Activated CD4-positive, alpha-beta T cell treated with anti-CD3 and anti-CD28 coated beads, Interleukin-2, Interleukin-6, amounts not matched to agents 100 ng/mL and 50 ng/mL, durations not matched to agents 16 hours and 8 hours (primary cell): ENCODE data around the gene UBAC1.
A peak's percentile ranks its signal among the peaks of the same experiment; 100 is the strongest.
"Not testable (repeated sequence)": the region's sequence is repeated elsewhere in the genome, so short reads cannot be mapped to it uniquely, and the experiment has no call there.

ENCODE experiments used
- DNase-seq: peaks from one replicate; pipeline ENCODE4 v3.0.0-alpha.2; 2020

UBAC1 gene

DNA sequence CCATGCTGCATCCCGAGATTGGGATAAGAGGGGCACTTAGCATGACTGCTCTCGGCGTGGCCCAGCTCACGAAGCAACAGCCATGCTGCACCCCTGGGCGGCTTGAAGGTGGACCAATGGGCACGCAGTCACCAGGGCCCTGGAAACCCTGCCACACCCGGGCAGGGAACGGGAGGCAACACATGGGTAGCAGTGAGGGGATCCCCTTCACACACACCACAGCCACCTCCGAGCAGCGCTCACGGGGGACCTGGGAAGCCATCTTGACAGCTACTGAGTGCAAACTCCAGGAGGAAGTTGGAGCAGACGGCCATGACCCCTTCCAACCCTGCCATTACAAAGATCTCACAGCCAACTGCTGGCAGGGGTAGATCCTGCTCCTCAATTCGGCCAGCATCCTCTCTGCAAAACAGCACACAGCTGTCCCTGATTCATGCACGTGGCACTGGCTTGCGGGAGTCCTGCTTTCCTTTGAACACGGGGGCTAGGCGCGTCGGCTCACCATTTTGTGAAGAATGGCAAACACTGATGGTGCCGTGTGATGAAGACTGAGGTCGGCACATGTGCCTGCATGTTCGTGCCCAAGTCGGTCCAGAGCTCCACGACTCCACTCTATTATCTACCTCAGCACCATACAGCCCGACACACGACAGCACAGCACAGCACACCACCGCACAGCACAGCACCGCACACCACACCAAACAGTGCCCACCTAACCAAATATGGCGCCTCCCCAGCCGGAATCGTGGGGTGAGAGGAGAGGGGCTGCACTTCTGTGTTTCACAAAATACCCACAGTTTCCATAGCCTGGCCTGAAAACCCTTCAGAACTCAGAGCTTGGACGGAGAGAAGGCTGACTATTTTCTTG lies 5.0 kb downstream of the UBAC1 start:
- no peak for DNase-seq

DNA sequence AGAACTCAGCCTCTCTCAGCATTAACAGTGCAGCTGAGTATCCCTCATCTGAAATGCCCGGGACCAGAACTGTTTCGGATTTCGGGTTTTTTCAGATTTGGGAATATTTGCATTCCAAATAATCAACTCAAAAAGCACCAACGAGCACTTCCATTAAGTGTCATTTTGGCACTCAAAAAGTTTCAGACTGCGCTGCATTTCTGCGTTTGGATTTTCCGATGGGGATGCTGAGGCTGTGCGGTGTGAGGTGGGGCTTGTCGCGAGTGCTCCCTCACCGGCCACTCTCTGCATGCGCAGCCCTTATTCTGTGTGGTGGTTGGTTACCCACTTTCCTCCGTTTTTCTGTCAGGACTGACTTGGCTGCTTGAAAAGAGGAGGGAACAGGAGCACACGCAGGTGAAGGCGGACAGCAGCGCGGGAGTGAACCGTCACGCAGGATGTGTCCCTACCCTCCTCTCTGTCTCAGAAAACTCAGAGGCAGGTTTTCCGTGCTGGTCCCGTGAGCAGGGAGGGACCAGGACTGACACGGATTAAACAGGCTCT lies 8.4 kb downstream of the UBAC1 start:
- no peak for DNase-seq

DNA sequence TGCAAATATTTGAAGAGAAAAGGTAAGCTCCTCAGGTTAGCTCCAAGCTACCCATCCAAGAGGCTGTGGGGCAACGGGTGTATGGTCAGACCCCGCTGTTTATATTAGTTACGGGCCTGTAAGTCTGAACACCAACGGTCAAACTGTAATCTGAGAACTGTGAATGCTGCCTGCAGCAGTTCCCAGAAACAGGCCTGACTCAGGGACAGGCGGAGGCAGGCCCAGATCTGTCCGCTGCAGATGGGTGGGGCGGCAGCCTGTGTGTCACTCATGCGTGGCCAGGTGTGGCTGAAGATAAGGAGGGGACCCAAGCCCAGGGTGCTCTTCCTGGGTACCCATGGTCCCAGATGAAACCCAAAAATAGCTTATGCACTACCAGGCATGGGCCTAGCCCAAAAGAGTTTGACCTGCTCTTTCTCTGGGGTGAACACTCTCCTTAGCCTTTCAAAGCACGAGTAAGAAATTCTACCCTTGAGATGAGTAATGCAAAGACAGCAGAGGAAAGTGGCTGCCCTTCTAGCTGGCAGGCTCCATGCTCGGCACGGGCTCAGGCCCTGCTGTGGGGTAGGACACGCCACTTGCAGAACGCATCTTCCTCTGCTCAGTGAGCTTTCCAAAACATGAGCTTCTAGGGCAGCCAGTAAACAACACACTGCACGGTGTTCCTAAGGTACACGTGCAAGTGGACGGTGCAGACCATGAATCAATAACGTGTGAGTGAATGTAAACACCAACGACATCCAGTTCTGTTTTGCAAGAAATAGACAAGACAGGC lies 9.1 kb downstream of the UBAC1 start:
- no peak for DNase-seq

DNA sequence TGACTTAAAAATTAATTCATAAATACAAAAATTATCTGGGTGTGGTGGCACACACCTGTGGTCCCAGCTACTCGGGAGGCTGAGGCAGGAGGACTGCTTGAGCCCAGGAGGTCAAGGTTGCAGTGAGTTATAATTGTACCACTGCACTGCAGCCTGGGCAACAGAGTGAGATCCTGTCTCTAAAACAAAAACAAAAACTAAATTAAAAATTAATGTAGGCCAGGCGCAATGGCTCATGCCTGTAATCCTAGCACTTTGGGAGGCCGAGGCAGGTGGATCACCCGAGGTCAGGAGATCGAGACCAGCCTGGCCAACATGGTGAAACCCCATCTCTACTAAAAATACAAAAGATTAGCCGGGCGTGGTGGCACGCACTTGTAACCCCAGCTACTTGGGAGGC lies 9.9 kb downstream of the UBAC1 start:
- not testable (repeated sequence) for DNase-seq

DNA sequence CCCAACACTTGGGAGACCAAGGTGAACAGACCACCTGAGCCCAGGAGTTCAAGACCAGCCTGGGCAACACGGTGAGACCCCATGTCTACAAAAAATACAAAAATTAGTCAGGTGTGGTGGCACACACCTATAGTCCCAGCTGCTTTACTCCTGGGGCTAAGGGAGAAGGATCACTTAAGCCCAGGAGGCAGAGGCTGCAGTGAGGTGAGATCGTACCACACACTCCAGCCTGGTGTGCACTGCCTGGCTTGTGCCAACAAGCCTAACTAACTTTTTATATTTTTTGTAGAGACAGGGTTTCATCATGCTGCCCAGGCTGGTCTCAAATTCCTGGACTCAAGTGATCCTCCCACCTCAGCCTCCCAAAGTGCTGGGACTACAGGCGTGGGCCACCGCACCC lies 10.3 kb downstream of the UBAC1 start:
- not testable (repeated sequence) for DNase-seq

DNA sequence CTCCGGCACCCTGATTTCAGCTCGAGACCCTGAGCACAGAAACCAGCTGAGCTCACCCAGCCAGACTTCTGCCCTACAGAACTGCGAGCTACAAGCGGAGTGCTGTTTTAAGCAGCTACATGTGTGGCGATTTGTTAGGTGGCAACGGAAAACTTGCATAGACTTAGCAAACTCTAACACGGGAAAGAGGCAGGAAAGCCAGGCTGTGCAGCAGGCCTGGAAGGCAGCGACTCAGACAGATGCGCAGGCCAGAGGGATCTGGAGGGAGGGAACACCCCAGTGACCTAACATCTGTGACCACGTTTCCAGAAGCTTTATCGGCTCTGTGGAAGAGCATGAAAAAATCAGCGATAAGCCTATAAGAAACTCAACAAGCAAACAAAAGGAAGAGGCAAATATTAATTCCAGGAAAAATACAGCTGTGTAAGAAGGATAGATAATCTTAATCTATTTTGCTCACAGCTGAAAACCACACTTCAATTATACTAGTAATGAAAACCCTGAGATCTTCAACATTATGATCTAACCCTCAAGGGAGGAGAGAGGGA lies 11.0 kb downstream of the UBAC1 start:
- no peak for DNase-seq

DNA sequence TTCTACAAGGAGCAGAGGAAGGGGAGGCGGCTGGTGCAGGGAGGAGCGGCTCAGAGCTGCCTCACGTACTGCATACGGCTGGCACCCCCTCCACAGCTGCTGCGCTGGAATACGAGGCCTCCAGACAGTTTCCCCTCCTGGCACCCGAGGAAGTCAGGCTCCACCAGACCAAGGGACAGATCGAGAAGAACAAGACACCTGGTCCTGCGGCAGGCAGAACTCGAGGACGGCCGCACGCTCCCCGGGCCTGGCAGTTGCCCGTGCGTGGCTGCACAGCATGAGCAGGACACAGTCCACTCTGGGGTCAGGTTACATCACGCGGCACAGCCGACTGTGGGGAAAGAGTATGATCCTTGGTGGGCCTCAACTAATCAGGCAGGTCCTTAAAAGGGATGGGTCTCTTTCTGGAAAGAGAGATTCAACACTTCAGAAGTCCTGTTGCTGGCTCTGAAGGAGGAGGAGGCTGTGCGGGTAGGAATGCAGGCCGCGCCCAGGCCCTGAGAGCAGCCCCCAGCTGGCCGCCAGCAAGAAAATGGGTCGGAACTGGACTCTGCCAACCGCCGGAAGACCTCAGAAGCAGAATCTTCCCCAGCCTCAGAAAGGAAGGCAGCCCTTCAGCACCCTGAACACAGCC lies 11.6 kb downstream of the UBAC1 start:
- DNase-seq, result no peak

DNA sequence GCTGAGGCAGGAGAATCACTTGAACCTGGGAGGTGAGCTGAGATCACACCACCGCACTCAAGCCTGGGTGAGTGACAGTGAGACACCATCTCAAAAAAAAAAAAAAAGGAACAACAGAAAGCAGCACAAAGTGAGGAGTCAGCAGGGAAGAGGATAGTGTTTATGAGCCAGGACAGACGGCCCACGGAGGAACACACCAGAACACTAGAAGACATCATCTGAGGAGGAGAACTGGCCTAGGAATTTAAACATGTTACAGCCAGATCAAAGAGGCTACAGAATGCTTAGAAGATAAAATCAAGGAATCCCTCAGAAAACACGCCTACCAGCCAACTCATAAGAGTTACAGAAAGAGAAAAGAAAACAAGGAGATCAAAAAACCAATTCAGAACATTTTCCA lies 12.2 kb downstream of the UBAC1 start:
- DNase-seq, result no peak

DNA sequence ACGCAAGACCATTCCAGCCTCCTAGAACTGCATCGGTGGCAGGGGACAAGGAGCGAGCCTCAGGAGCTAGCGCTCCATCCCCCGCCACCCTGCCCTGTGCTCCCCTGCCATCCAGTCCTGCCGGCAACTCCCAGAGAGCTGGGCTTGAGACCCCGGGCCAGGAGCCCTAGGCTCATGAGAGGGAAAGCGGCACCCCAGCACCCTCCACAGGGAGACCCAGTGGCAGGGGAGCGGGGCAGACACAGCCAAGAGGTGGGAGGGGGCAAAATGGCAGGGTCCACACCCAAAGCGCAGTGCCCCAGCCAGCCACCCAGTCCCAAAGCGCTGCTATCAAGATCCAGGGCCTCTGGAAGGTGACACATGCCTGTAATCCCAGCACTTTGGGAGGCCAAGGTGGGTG lies 12.7 kb downstream of the UBAC1 start:
- no peak for DNase-seq

DNA sequence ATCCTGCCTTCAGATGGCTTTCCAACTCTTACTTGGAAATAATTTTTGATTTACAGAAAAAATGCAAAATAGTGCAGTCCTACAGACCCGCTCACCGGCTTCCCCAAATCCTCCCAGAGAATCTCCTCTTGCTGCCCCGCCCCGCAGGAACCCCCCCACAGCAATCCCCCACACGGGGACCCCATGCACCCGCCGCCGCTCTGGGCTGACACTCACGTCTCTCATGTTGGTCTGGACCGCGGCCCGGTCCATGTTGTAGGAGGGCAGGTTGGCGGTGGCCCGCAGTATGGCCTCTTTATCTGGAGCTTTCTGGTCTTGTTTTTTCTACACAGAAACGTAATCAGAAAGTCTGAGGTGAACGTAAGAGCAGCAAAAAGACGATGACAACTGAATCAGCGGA lies 13.6 kb downstream of the UBAC1 start:
- DNase-seq, result no peak

DNA sequence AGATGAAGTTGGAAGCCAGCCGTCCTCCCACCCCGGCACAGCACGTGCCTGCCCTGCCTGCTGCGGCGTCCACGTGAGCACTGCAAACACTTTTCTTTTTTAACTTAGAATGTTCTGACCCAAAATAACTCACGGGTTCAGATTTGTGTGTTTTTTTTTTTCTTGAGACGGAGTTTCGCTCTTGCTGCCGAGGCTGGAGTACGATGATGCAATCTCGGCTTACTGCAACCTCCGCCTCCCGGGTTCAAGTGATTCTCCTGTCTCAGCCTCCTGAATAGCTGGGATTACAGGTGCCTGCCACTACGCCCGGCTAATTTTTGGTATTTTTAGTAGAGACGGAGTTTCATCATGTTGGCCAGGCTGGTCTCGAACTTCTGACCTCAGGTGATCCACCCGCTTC lies 14.1 kb downstream of the UBAC1 start:
- DNase-seq, result not testable (repeated sequence)

DNA sequence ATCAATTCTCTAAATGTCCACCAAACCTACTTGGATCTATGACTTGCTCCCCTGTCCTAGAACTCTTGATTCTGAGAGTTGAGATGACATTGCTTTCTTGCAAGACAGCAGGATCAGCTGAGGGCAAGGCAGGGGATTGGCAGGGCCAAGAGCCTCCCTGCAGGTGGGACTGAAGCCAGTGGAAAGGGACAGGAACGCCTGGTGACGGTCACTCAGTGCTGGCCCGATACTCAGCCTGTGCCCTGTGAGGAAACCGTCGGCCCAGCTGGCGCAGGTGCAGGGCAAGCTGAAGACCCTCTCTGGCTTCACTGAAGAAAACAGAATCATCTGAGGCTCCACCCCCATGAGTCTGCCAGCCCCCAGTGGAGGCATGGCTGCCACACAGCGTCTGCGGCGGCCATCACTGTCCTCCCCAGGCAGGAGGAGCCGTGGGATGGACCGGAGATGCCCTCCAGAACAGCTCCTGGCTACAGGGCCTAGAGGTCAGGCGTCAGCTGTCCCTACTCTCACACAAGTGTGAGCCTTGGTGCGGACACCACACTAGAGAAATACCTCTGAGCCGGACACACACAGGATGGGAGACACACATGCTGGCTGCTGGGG lies 14.7 kb downstream of the UBAC1 start:
- no peak for DNase-seq

DNA sequence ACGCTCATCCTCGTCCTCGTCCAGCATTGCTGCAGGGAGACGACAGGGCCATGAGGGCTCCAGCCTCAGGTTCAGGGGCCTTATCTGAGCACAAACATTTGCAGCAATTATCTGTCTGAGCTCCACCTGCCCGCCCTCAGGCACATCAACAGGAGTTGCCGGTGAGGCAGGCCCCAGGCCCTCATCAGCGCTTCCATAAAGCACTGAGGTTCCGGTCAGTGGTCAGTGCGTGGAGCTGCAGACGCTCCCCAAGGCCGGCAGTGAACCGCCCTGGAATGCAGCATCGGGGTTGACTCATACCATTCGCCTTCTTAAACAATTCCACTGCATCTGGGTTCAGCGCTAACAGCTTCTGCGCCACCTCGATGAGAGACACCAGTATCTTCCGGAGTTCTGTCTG lies 15.2 kb downstream of the UBAC1 start:
- no peak for DNase-seq

DNA sequence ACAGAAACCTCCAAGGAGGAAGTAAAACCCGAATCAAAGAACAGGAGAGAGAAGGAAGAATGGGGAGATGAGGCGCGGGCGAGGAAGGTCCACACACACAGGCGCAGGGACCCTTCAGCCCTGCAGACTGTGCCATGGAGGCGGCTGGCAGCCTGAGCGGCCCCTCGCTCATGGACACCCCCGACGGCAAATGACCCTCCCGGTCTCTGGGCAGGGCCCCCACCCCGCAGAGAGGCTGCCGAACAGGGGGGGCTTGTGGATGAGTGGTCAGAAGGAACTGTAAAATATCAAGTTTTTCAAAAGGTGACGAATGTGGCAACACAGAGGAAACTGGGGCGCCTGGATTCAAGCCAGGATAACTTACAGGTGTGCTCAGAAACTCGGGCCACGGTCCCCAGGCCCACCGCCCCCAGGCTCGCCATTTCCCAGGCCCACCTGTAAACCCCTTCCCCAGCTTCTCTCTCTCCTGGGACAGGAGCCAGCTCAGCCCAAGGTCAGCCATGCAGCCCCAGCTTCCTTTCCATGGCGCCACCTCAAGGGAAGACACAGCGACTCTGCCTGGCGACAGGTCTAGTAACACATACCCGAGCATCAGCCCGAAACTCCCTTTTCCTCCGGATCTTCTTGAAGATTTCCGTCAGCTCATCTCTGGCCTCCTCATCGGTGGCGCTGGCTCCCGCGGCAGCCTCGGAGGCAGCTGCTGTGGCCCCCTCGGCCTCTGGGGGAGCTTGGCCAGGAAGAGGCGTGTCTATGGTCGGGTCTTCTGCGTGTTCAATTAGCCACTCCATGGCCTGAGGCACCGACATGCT lies 16.5 kb downstream of the UBAC1 start:
- no peak for DNase-seq

DNA sequence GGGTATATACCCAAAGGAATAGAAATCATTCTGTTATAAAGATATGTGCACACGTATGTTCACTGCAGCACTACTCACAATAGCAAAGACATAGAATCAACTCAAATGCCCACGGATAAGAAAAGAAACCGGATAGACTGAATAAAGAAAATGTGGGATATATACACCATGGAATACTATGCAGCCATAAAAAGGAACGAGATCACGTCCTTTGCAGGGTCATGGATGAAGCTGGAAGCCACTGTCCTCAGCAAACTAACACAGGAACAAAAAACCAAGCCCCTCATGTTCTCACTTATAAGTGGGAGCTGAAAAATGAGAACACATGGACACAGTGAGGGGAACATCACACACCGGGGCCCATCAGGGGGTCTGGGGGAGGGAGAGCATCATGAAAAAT lies 17.6 kb downstream of the UBAC1 start:
- not testable (repeated sequence) for DNase-seq

DNA sequence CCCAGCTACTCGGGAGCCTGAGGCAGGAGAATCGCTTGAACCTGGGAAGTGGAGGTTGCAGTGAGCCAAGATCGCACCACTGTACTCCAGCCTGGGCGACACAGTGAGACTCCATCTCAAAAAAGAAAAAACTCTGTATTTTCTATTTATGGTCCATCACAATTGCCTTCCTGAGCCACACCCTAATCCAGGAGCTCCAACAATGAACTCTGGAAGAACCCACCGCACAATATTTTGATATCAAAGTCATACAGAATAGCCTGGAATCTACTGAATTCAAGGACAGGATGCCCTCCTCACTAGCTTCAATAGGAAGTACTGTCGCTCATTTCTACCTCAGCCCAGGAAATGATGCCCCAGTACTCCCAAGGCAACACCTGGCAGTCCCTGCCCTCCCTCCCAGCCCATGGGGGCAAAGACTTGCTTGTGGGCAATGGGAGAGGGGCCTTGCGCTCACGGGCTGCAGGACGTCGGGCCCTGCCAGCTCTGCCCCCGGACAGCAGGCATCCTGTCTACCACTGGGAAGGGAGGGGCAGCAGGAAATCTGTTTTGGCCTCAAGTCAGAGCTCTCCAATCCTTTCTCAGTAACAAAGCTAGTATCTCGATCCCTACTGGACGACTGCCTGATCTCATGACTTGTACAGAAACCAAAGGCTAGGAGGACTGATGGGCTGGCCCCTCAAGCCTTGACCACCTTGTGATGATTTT lies 19.7 kb downstream of the UBAC1 start:
- DNase-seq, result no peak

DNA sequence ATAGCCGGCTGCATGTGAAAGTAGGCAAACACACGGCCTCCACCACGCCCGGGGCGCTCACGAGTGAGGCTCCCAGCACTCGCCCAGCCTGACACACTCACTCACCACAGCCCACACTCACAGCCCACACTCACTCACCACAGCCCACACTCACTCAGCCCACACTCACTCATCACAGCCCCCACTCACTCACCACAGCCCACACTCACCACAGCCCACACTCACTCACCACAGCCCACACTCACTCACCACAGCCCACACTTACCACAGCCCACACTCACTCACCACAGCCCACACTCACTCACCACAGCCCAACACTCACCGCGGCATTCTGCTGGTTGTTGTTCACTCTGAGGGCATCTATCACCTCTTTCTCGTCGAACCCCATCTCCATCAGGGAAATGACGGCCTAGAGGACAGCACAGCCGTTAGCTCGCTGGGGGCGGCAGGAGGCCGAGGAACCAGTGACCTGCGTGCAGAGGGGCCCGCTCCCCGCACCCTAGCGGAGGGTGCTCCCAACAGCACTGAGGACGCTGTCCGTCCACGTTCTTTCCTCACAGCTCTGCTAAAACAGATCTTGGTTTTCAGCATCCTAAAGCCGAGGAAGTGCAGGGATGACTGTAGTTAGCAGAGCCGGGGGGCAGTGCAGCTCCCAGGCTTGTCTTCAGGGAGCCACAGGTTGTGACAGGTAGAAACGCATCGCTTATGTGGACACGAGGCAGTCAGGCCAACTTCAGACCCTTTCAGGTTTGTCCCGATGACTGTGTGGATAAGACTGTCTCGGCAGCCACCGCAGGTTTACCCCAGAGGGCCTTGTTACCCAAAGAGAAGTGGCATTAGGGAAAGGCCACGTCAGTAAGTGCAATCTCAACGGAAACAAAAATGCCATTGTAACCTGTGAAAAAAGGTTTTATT lies 21.6 kb downstream of the UBAC1 start:
- peak; percentile 66 for DNase-seq

DNA sequence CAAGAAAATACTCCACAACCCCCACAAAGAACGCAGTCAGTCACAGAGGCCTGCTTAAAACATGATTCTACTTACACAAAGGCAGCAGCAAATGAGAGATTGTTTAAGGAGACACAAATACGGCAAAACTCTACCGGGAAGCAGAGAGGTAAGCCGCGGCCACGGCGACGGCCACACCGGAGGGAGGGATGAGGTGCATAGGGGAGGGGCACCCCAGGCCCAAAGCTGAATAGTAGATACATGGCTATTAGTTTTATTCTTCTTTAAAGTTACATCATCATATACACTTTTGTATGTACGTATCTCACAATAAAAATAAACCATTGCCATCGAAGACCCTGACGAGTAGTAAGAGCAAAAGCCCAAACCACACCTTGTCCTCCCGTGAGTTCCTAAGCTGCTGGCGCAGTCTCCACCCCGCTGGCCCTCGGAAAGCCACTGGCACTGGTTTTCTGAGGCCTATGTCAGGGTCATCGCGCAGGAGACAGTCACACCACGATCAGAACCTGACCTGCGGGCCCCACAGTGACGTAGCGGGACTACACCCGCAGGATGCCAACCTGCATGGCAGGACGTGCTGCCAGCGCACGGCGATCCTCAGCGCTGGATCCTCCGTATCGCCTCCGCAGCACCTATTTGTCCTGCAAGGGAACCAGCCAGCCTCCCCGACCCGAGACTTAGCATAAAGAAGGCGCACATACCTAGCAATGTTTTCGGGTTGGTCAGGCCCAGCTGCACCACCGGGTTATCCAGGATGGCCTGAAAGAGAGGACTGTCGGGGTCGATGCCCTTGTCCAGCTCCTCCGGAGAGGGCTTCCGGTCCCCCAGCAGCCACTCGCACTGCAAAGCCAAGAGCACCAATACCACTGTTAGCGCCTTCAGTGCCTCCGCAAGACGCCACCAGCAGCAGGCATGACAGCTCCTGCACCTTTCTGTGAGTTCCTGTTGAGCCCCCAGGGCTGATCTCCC lies 23.4 kb downstream of the UBAC1 start:
- DNase-seq, result no peak

DNA sequence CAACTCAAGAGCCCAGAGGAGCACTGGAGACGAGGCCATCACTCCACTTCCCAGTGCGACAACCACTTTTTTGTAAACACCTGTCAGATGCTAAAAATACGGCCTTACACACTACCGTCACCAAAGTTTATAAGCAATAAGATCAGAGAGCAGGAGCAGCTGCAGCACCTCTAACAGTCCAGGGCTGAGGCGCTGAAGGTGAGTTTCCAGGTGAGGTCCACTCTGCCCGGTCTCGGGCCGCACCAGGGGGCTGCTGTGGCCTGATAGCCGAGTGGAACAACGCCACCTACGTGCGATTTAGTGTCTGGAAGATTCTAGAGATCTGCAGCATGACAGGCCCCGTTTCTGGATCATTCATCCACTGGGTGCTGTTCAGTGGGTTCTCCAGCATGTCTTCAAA lies 28.1 kb downstream of the UBAC1 start:
- no peak for DNase-seq
